HG03558 (cell line): ENCODE measurements around the gene PSME1.

Experiments
- ATAC-seq: cut with Tn5 transposase; IDR thresholded peaks from one replicate; pipeline ENCODE4 v1.9.1; 2021; ENCODE audit warnings: moderate number of reproducible peaks; ENCODE audit not compliant: unreplicated experiment; ENCODE audit errors: extremely low read depth

PSME1 gene

GRCh38 chr14:24135834-24136683 lies at the start of gene PSME1:
TSS of gene PSME1 (plus strand) at chr14:24136194. CDS start at chr14:24136263, 69 bp downstream.
- peak; percentile 71 for ATAC-seq

- no peak for ATAC-seq
Observed at GRCh38 chr14:24087004-24087403, 49.0 kb upstream of the PSME1 start.

- no peak for ATAC-seq
Observed at GRCh38 chr14:24088095-24088494, 47.9 kb upstream of the PSME1 start.

- no peak for ATAC-seq
Observed at GRCh38 chr14:24089890-24090289, 46.1 kb upstream of the PSME1 start.

- ATAC-seq: no peak
Observed at GRCh38 chr14:24092110-24092504, 43.9 kb upstream of the PSME1 start.

- ATAC-seq: no peak
Observed at GRCh38 chr14:24092505-24093206, 43.3 kb upstream of the PSME1 start.

- ATAC-seq: no peak
Observed at GRCh38 chr14:24093207-24093900, 42.6 kb upstream of the PSME1 start.

GRCh38 chr14:24093901-24094840 lies 41.8 kb upstream of the PSME1 start, which contains the start of gene PCK2:
TSS of gene PCK2 (plus strand) at chr14:24094311. CDS start at chr14:24094406, 95 bp downstream.
- ATAC-seq: no peak

- no peak for ATAC-seq
Observed at GRCh38 chr14:24094841-24095270, 41.1 kb upstream of the PSME1 start.

- ATAC-seq: peak; percentile 55
Observed at GRCh38 chr14:24095271-24096068, 40.5 kb upstream of the PSME1 start.

- no peak for ATAC-seq
Observed at GRCh38 chr14:24096545-24097181, 39.3 kb upstream of the PSME1 start.

- no peak for ATAC-seq
Observed at GRCh38 chr14:24098229-24098926, 37.6 kb upstream of the PSME1 start.

- ATAC-seq: no peak
Observed at GRCh38 chr14:24098927-24099813, 36.8 kb upstream of the PSME1 start.

GRCh38 chr14:24100197-24100981 lies 35.6 kb upstream of the PSME1 start:
- no peak for ATAC-seq

- ATAC-seq: no peak
Observed at GRCh38 chr14:24100982-24101494, 35.0 kb upstream of the PSME1 start.
